Astrocyte of the hippocampus (primary cell): ENCODE measurements around the gene IRAK2.
"Not testable (repeated sequence)": the region's sequence is repeated elsewhere in the genome, so short reads cannot be mapped to it uniquely, and the experiment has no call there.

ENCODE experiments used
- DNase-seq: peaks from one replicate; pipeline ENCODE4 v3.0.0; 2011; ENCODE audit warnings: low read depth, low spot score

IRAK2 gene

GRCh38 chr3:10253731-10254130 lies 89.0 kb downstream of the IRAK2 start:
- no peak for DNase-seq

GRCh38 chr3:10255835-10256234 lies 91.1 kb downstream of the IRAK2 start:
- DNase-seq = no peak

GRCh38 chr3:10259036-10259435 lies 94.3 kb downstream of the IRAK2 start:
- no peak for DNase-seq

- no peak for DNase-seq
Observed at GRCh38 chr3:10259798-10260197, 95.1 kb downstream of the IRAK2 start.

GRCh38 chr3:10260211-10260701 lies 95.5 kb downstream of the IRAK2 start:
- no peak for DNase-seq

GRCh38 chr3:10262027-10262426 lies 97.3 kb downstream of the IRAK2 start:
- DNase-seq = no peak

GRCh38 chr3:10263646-10264363 lies 99.1 kb downstream of the IRAK2 start:
- peak; percentile 69 for DNase-seq

- no peak for DNase-seq
Observed at GRCh38 chr3:10265833-10266232, 101.1 kb downstream of the IRAK2 start.

GRCh38 chr3:10266936-10267335 lies 102.2 kb downstream of the IRAK2 start:
- DNase-seq = not testable (repeated sequence)

- DNase-seq = no peak
Observed at GRCh38 chr3:10268116-10268515, 103.4 kb downstream of the IRAK2 start.

- no peak for DNase-seq
Observed at GRCh38 chr3:10268930-10269329, 104.2 kb downstream of the IRAK2 start.

GRCh38 chr3:10269443-10269842 lies 104.7 kb downstream of the IRAK2 start:
- no peak for DNase-seq

- not testable (repeated sequence) for DNase-seq
Observed at GRCh38 chr3:10272476-10272875, 107.8 kb downstream of the IRAK2 start.

- DNase-seq = no peak
Observed at GRCh38 chr3:10272977-10273376, 108.3 kb downstream of the IRAK2 start.

GRCh38 chr3:10273702-10274305 lies 109.1 kb downstream of the IRAK2 start:
- peak; percentile 53 for DNase-seq

- no peak for DNase-seq
Observed at GRCh38 chr3:10274601-10275000, 109.9 kb downstream of the IRAK2 start.

- no peak for DNase-seq
Observed at GRCh38 chr3:10277115-10277625, 112.5 kb downstream of the IRAK2 start.

GRCh38 chr3:10278501-10278900 lies 113.8 kb downstream of the IRAK2 start:
- no peak for DNase-seq

GRCh38 chr3:10279384-10280176 lies 114.9 kb downstream of the IRAK2 start:
- DNase-seq = no peak

- DNase-seq = no peak
Observed at GRCh38 chr3:10280177-10280529, 115.4 kb downstream of the IRAK2 start.

GRCh38 chr3:10280571-10280970 lies 115.9 kb downstream of the IRAK2 start:
- no peak for DNase-seq

GRCh38 chr3:10281951-10282350 lies 117.2 kb downstream of the IRAK2 start:
- DNase-seq = peak; percentile 24
